K562 (cell line): ENCODE measurements around the gene RNF223. TPM values are rescaled to one million over a fixed set of nuclear protein-coding genes. Genes with fewer than 3 reads are reported as not detected.

ENCODE experiments used
- CBX1 ChIP-seq: sonication (generic); IDR thresholded peaks from 2 replicates; pipeline ENCODE4 v1.6.1; 2016; ENCODE audit warnings: antibody characterized with exemption, low read depth, mild to moderate bottlenecking
- CEBPZ ChIP-seq: fragments of 150-350 bp; IDR thresholded peaks from 2 replicates; pipeline ENCODE4 v1.6.1; 2014; ENCODE audit warnings: low read depth, mild to moderate bottlenecking, low read length, borderline replicate concordance
- DPF2 ChIP-seq: fragments of 450-650 bp; IDR thresholded peaks from 2 replicates; pipeline ENCODE4 v1.6.1; 2016
- ELK3 ChIP-seq: fragments of 450-650 bp; formaldehyde crosslinking; IDR thresholded peaks from 2 replicates; pipeline ENCODE4 v1.4.0; 2020; ENCODE audit warnings: mild to moderate bottlenecking
- FOXP4 ChIP-seq: sonication (generic); formaldehyde crosslinking; IDR thresholded peaks from 2 replicates; pipeline ENCODE4 v1.8.0; 2022; ENCODE audit warnings: mild to moderate bottlenecking, missing genetic modification reagents, borderline replicate concordance
- HNRNPK ChIP-seq: fragments of 200-400 bp; formaldehyde crosslinking; IDR thresholded peaks from one replicate; pipeline ENCODE4 v1.6.1; 2018; ENCODE audit warnings: mild to moderate bottlenecking, low read depth, low read length; ENCODE audit not compliant: poor library complexity, severe bottlenecking
- HOMEZ ChIP-seq: fragments of 250-450 bp; sonication (Bioruptor Pico); IDR thresholded peaks from 2 replicates; pipeline ENCODE4 v1.4.0; 2020; ENCODE audit warnings: mild to moderate bottlenecking, moderate library complexity
- LCOR ChIP-seq: sonication (generic); formaldehyde crosslinking; IDR thresholded peaks from 2 replicates; pipeline ENCODE4 v1.8.0; 2022; ENCODE audit warnings: mild to moderate bottlenecking, missing genetic modification reagents
- NFE2L1 ChIP-seq: fragments of 450-650 bp; IDR thresholded peaks from 2 replicates; pipeline ENCODE4 v1.6.1; 2016; ENCODE audit warnings: missing genetic modification characterization, low read depth, mild to moderate bottlenecking, missing compliant biosample characterization, moderate library complexity, borderline replicate concordance
- PYGO2 ChIP-seq: fragments of 450-650 bp; IDR thresholded peaks from 2 replicates; pipeline ENCODE4 v1.6.1; 2016; ENCODE audit warnings: mild to moderate bottlenecking, missing genetic modification characterization, moderate library complexity, missing compliant biosample characterization
- RFX7 ChIP-seq: fragments of 250-450 bp; sonication (Bioruptor Pico); IDR thresholded peaks from 2 replicates; pipeline ENCODE4 v1.5.1; 2021; ENCODE audit warnings: mild to moderate bottlenecking
- RHOXF2B ChIP-seq: fragments of 250-450 bp; sonication (Bioruptor Pico); conservative IDR thresholded peaks from 2 replicates; pipeline ENCODE4 v1.5.1; 2021
- SMARCB1 ChIP-seq: IDR thresholded peaks from 2 replicates; pipeline ENCODE4 v1.6.1; 2011; ENCODE audit warnings: improper control_type of control experiment, low read depth; ENCODE audit not compliant: insufficient read length
- SREBF2 ChIP-seq: sonication (generic); formaldehyde crosslinking; IDR thresholded peaks from 2 replicates; pipeline ENCODE4 v1.4.0; 2020; ENCODE audit warnings: mild to moderate bottlenecking, missing genetic modification reagents
- TEAD4 ChIP-seq, 2 experiments: sonication (generic) in 1 of 2; formaldehyde crosslinking in 1 of 2; IDR thresholded peaks; 2 replicates each; pipeline versions ENCODE4 v1.6.1 to v1.8.0; 2012 to 2022; ENCODE audit warnings: borderline replicate concordance in 1 of 2, inconsistent platforms in 1 of 2, low read length in 1 of 2, mild to moderate bottlenecking in 1 of 2, missing genetic modification reagents in 1 of 2
- ZNF589 ChIP-seq: fragments of 200-800 bp; sonication (Bioruptor generic); IDR thresholded peaks from 2 replicates; pipeline ENCODE4 v1.6.1; 2016; ENCODE audit warnings: low read depth, missing genetic modification characterization, missing compliant biosample characterization
- ZNF699 ChIP-seq: fragments of 250-450 bp; sonication (Bioruptor Pico); IDR thresholded peaks from 2 replicates; pipeline ENCODE4 v1.8.0; 2021; ENCODE audit warnings: mild to moderate bottlenecking, moderate library complexity; ENCODE audit not compliant: insufficient replicate concordance
- ZSCAN29 ChIP-seq: fragments of 450-650 bp; IDR thresholded peaks from 2 replicates; pipeline ENCODE4 v1.6.1; 2017
- polyA plus RNA-seq, 8 experiments: library from polyadenylated mRNA; depleted of rRNA in 4 of 8; stranded (reverse) in 5 of 8; unstranded in 3 of 8; fragments of >200 nt; fragmentation: Nextera tagmentation in 2 of 8; fragmentation: Illumina TruSeq in 1 of 8; extraction: Ambion mirVana in 2 of 8; extraction: Trizol in 1 of 8; gene quantifications; 2 replicates each; pipeline versions ENCODE4 v1.2.1 to v1.2.3, GENCODE V29; 2011 to 2014; ENCODE audit warnings: inconsistent platforms in 1 of 8, missing spikeins in 1 of 8
- total RNA-seq, 7 experiments: library from RNA; depleted of rRNA in 6 of 7; stranded (reverse); fragments of >200 nt in 6 of 7; fragmentation: Illumina TruSeq in 2 of 7; extraction: Trizol in 2 of 7; gene quantifications; 2 replicates each; pipeline versions ENCODE4 v1.2.1 to v1.2.3, GENCODE V29; 2011 to 2021; ENCODE audit warnings: low replicate concordance in 1 of 7

Gene RNF223
- total and polyA plus RNA-seq, 9 of the 15 experiments (the other 6 are each of a cell fraction or from before 2014, with no cell fraction given): 0.04 to 0.32 TPM; not detected in 7

GRCh38 chr1:1063945-1064831 is 9.9 kb downstream of the RNF223 start (continued):
- TF ChIP-seq FOXP4: peak; percentile 49; the same call in 1 of the 2 replicates
- TF ChIP-seq LCOR (CRISPR knock-in tag): peak; percentile 59; the same call in 1 of the 2 replicates
- no peak for TF ChIP-seq ZNF589 (CRISPR knock-in tag)
- TF ChIP-seq HNRNPK: no peak
- no peak; the same call in 1 of the 2 replicates for TF ChIP-seq CBX1
- no peak for TF ChIP-seq TEAD4 (IDR thresholded peaks at IDR 0.05; ENCODE audit: low read length)
- no peak for TF ChIP-seq TEAD4 (CRISPR knock-in tag; IDR thresholded peaks at IDR 0.05; ENCODE audit: borderline replicate concordance)
- TF ChIP-seq NFE2L1 (tag): no peak
- no peak for TF ChIP-seq HOMEZ (CRISPR knock-in tag)
- no peak for TF ChIP-seq RHOXF2B (CRISPR knock-in tag)
- peak; percentile 93 for TF ChIP-seq DPF2
- TF ChIP-seq ZSCAN29: no peak
- no peak for TF ChIP-seq RFX7 (CRISPR knock-in tag)
- TF ChIP-seq SMARCB1: no peak
- TF ChIP-seq ZNF699: no peak
- no peak for TF ChIP-seq CEBPZ
- no peak for TF ChIP-seq PYGO2 (tag)
- TF ChIP-seq SREBF2: no peak
- TF ChIP-seq ELK3 (CRISPR knock-in tag): no peak
